Measurements from ENCODE around the gene POLR3G.

DNA sequence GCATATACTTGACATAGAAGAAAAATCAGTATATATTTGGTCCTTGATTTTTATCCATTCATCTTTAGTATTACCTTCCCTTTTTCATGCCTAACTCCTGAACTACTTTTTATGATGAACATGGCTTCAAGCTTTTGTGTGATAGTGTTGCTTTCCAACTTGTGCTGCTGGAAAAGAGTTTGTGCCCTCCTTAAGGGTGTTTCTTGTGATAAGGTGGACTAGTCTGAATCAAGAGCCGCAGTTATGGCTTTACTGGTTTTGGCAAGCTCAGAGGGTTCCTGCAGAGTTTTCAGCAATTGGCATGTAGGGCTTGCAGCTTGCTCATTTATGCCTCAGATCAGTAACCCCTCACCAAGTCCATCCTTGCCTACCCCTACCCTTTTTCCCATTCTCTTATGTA is 20.5 kb downstream of the POLR3G start:
- TF ChIP-seq, protein P1, sequence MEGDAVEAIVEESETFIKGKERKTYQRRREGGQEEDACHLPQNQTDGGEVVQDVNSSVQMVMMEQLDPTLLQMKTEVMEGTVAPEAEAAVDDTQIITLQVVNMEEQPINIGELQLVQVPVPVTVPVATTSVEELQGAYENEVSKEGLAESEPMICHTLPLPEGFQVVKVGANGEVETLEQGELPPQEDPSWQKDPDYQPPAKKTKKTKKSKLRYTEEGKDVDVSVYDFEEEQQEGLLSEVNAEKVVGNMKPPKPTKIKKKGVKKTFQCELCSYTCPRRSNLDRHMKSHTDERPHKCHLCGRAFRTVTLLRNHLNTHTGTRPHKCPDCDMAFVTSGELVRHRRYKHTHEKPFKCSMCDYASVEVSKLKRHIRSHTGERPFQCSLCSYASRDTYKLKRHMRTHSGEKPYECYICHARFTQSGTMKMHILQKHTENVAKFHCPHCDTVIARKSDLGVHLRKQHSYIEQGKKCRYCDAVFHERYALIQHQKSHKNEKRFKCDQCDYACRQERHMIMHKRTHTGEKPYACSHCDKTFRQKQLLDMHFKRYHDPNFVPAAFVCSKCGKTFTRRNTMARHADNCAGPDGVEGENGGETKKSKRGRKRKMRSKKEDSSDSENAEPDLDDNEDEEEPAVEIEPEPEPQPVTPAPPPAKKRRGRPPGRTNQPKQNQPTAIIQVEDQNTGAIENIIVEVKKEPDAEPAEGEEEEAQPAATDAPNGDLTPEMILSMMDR (conservative IDR thresholded peaks at IDR 0.05; ENCODE audit: low read length), result no peak
- no peak for TF ChIP-seq EZH2phosphoT487 (IDR thresholded peaks at IDR 0.05; ENCODE audit: borderline replicate concordance, low read depth, low read length)
